Renal pelvis (tissue), 4 donors: ENCODE measurements around the gene NTSR2. TPM values are rescaled to one million over a fixed set of nuclear protein-coding genes. Genes with fewer than 3 reads are reported as not detected.

Source experiments
- DNase-seq: peaks from one replicate; pipeline ENCODE4 v3.0.0-alpha.2; 2013
- polyA plus RNA-seq, 3 donors: library from polyadenylated mRNA; unstranded; fragments of 120-200 nt; gene quantifications; one replicate each; pipeline ENCODE4 v1.2.1, GENCODE V29; 2013; ENCODE audit not compliant: insufficient read length in 3 of 3

Gene NTSR2
- polyA plus RNA-seq, 3 donors, result not detected

GRCh38 chr2:11628675-11629074 lies 41.3 kb downstream of the NTSR2 start:
- no peak for DNase-seq

- DNase-seq, result no peak
These were observed 44.3 kb downstream of the NTSR2 start for GRCh38 chr2:11625671-11626070.

GRCh38 chr2:11624893-11625292 lies 45.1 kb downstream of the NTSR2 start:
- DNase-seq, result no peak

GRCh38 chr2:11622611-11623010 lies 47.4 kb downstream of the NTSR2 start:
- no peak for DNase-seq

GRCh38 chr2:11621410-11621809 lies 48.6 kb downstream of the NTSR2 start:
- DNase-seq, result no peak

GRCh38 chr2:11618708-11619062 lies 51.3 kb downstream of the NTSR2 start:
- no peak for DNase-seq

- no peak for DNase-seq
These were observed 51.8 kb downstream of the NTSR2 start for GRCh38 chr2:11617984-11618707.

- no peak for DNase-seq
These were observed 52.5 kb downstream of the NTSR2 start for GRCh38 chr2:11617527-11617926.

- no peak for DNase-seq
These were observed 53.1 kb downstream of the NTSR2 start for GRCh38 chr2:11616851-11617415.

GRCh38 chr2:11616097-11616687 lies 53.8 kb downstream of the NTSR2 start:
- no peak for DNase-seq

- no peak for DNase-seq
These were observed 54.8 kb downstream of the NTSR2 start for GRCh38 chr2:11615209-11615608.

- no peak for DNase-seq
These were observed 56.7 kb downstream of the NTSR2 start for GRCh38 chr2:11613297-11613696.

- no peak for DNase-seq
These were observed 57.3 kb downstream of the NTSR2 start for GRCh38 chr2:11612553-11613215.

- no peak for DNase-seq
These were observed 58.7 kb downstream of the NTSR2 start for GRCh38 chr2:11611251-11611650.

GRCh38 chr2:11610624-11611242 lies 59.3 kb downstream of the NTSR2 start:
- DNase-seq, result no peak

Other genes starting within 250 kb of the NTSR2 start
- gene E2F6, start 204.0 kb downstream of the NTSR2 start, polyA plus RNA-seq, result 10 to 100 TPM; 20.2 to 23.4 (median 21.0) TPM
- 10 to 100 TPM; 10.2 to 16.2 (median 14.3) TPM for gene GREB1, start 136.2 kb downstream of the NTSR2 start, polyA plus RNA-seq
- gene LPIN1, start 76.4 kb upstream of the NTSR2 start, polyA plus RNA-seq, result 10 to 100 TPM; 18.3 to 35.2 (median 29.3) TPM